Parathyroid adenoma (tissue), 2 donors: ENCODE results near the gene CC2D1A.

ENCODE experiments used
- H2AFZ ChIP-seq: fragments of 300-600 bp; sonication (generic); one replicate; pipeline ENCODE4 v1.7.0; 2017; ENCODE audit warnings: antibody characterized with exemption, mild to moderate bottlenecking
- H3K27ac ChIP-seq: fragments of 300-600 bp; sonication (generic); one replicate; pipeline ENCODE4 v1.7.0; 2017
- H3K27me3 ChIP-seq: fragments of 300-600 bp; sonication (generic); one replicate; pipeline ENCODE4 v1.7.0; 2017; ENCODE audit warnings: low read length; ENCODE audit not compliant: control insufficient read depth, insufficient read depth
- H3K36me3 ChIP-seq: fragments of 300-600 bp; sonication (generic); one replicate; pipeline ENCODE4 v1.7.0; 2017; ENCODE audit warnings: low read length; ENCODE audit not compliant: control insufficient read depth, insufficient read depth
- H3K4me1 ChIP-seq: fragments of 300-600 bp; sonication (generic); one replicate; pipeline ENCODE4 v1.7.0; 2017; ENCODE audit warnings: control low read depth
- H3K4me2 ChIP-seq: fragments of 300-600 bp; sonication (generic); one replicate; pipeline ENCODE4 v1.7.0; 2017; ENCODE audit warnings: low read length
- H3K4me3 ChIP-seq: fragments of 300-600 bp; sonication (generic); one replicate; pipeline ENCODE4 v1.7.0; 2017; ENCODE audit warnings: low read depth, low read length
- H3K79me2 ChIP-seq: fragments of 300-600 bp; sonication (generic); one replicate; pipeline ENCODE4 v1.7.0; 2017; ENCODE audit warnings: control low read depth
- H3K9ac ChIP-seq: fragments of 300-600 bp; sonication (generic); one replicate; pipeline ENCODE4 v1.7.0; 2017; ENCODE audit warnings: mild to moderate bottlenecking
- H3K9me3 ChIP-seq: fragments of 300-600 bp; sonication (generic); one replicate; pipeline ENCODE4 v1.7.0; 2017; ENCODE audit warnings: low read length; ENCODE audit not compliant: control insufficient read depth
- CTCF ChIP-seq: fragments of 300-600 bp; sonication (generic); IDR thresholded peaks from one replicate; pipeline ENCODE4 v1.7.0; 2017; ENCODE audit warnings: antibody characterized with exemption, mild to moderate bottlenecking
- donor health status: primary hyperparathyroidism.

CC2D1A gene

GRCh38 chr19:13975870-13976269 lies 69.9 kb downstream of the CC2D1A start:
- no peak overlapping the region for H3K27ac ChIP-seq
- TF ChIP-seq CTCF: no peak
- no peaks in the 10 kb centered on the region for H3K36me3 ChIP-seq
- no peaks in the 10 kb centered on the region for H3K27me3 ChIP-seq
- H3K4me2 ChIP-seq: no peak overlapping the region
- no peak overlapping the region for H2AFZ ChIP-seq
- no peak overlapping the region for H3K9ac ChIP-seq
- H3K9me3 ChIP-seq: no peaks in the 10 kb centered on the region
- H3K4me1 ChIP-seq: peaks cover 22% of the 10 kb centered on the region
- H3K79me2 ChIP-seq: peaks cover 3% of the 10 kb centered on the region
- no peak overlapping the region for H3K4me3 ChIP-seq

GRCh38 chr19:13976446-13976845 lies 70.4 kb downstream of the CC2D1A start:
- H3K9me3 ChIP-seq: no peaks in the 10 kb centered on the region

GRCh38 chr19:13977803-13978202 lies 71.8 kb downstream of the CC2D1A start:
- Histone ChIP-seq H3K36me3 (no peaks in the 10 kb centered on the region), H3K27ac (no peak overlapping the region), H3K9ac (no peak overlapping the region), H2AFZ (no peak overlapping the region), H3K79me2 (peaks cover 3% of the 10 kb centered on the region), H3K9me3 (no peaks in the 10 kb centered on the region), H3K4me3 (no peak overlapping the region), H3K4me1 (peaks cover 40% of the 10 kb centered on the region), H3K27me3 (no peaks in the 10 kb centered on the region), H3K4me2 (peak overlapping the region; percentile 70)
- TF ChIP-seq CTCF: no peak

More at GRCh38 chr19:13976446-13976845, 70.4 kb downstream of the CC2D1A start:
- Histone ChIP-seq H3K4me1 (peaks cover 27% of the 10 kb centered on the region), H3K27me3 (no peaks in the 10 kb centered on the region), H3K4me3 (no peak overlapping the region), H2AFZ (no peak overlapping the region), H3K79me2 (peaks cover 3% of the 10 kb centered on the region), H3K9ac (no peak overlapping the region), H3K36me3 (no peaks in the 10 kb centered on the region), H3K27ac (no peak overlapping the region), H3K4me2 (no peak overlapping the region)
- no peak for TF ChIP-seq CTCF

GRCh38 chr19:13978351-13979243 lies 72.6 kb downstream of the CC2D1A start:
- peaks cover 48% of the 10 kb centered on the region for H3K4me1 ChIP-seq
- no peaks in the 10 kb centered on the region for H3K36me3 ChIP-seq
- no peak overlapping the region for H3K27ac ChIP-seq
- no peaks in the 10 kb centered on the region for H3K27me3 ChIP-seq
- H3K4me2 ChIP-seq: peak overlapping the region; percentile 70
- H3K4me3 ChIP-seq: peak overlapping the region; percentile 38
- peaks cover 3% of the 10 kb centered on the region for H3K79me2 ChIP-seq
- H3K9me3 ChIP-seq: no peaks in the 10 kb centered on the region
- no peak for TF ChIP-seq CTCF
- no peak overlapping the region for H3K9ac ChIP-seq
- no peak overlapping the region for H2AFZ ChIP-seq

GRCh38 chr19:13979244-13979615 lies 73.2 kb downstream of the CC2D1A start:
- Histone ChIP-seq H3K4me2 (peak overlapping the region; percentile 70), H3K36me3 (no peaks in the 10 kb centered on the region), H2AFZ (peak overlapping the region; percentile 42), H3K9ac (no peak overlapping the region), H3K9me3 (no peaks in the 10 kb centered on the region), H3K4me1 (peaks cover 49% of the 10 kb centered on the region), H3K79me2 (peaks cover 3% of the 10 kb centered on the region), H3K4me3 (peak overlapping the region; percentile 38), H3K27ac (peak overlapping the region; percentile 40), H3K27me3 (no peaks in the 10 kb centered on the region)
- no peak for TF ChIP-seq CTCF
